ENCODE measurements around the gene ROBO1. TPM values are rescaled to one million over a fixed set of nuclear protein-coding genes. Genes with fewer than 3 reads are reported as not detected.

The ROBO1 gene
- total RNA-seq, 1 donor from 2014 or later, result 66.5 TPM

- H3K4me3 ChIP-seq, result no peak overlapping the region
- H3K27ac ChIP-seq, result no peak overlapping the region
- no peaks in the 10 kb centered on the region for H3K9me3 ChIP-seq
- no peaks in the 10 kb centered on the region for H3K36me3 ChIP-seq
- no peaks in the 10 kb centered on the region for H3K4me1 ChIP-seq
- DNase-seq (ENCODE audit: extremely low spot score in 2 of 2), result no peak
- TF ChIP-seq CTCF (IDR thresholded peaks at IDR 0.05) (no peak), POLR2AphosphoS5 (IDR thresholded peaks at IDR 0.05; ENCODE audit: insufficient read depth in 1 of 2, low read depth in 1 of 2) (no peak), POLR2A (IDR thresholded peaks at IDR 0.05) (no peak)
- H3K27me3 ChIP-seq, result no peaks in the 10 kb centered on the region
- intact Hi-C loops (cut with DNase I), result no loop called here
Observed at GRCh38 chr3:79230266-79230665, 537.5 kb downstream of the ROBO1 start.

GRCh38 chr3:79217096-79217495 lies 550.7 kb downstream of the ROBO1 start:
- no peak overlapping the region for H3K27ac ChIP-seq
- DNase-seq (ENCODE audit: extremely low spot score in 2 of 2), result no peak
- intact Hi-C loops (cut with DNase I), result no loop called here
- no peak overlapping the region for H3K4me3 ChIP-seq
- H3K9me3 ChIP-seq, result no peaks in the 10 kb centered on the region
- no peaks in the 10 kb centered on the region for H3K27me3 ChIP-seq
- no peak for TF ChIP-seq CTCF (IDR thresholded peaks at IDR 0.05)
- no peaks in the 10 kb centered on the region for H3K36me3 ChIP-seq
- H3K4me1 ChIP-seq, result no peaks in the 10 kb centered on the region

- Histone ChIP-seq H3K27ac (no peak overlapping the region), H3K4me1 (no peaks in the 10 kb centered on the region), H3K4me3 (no peak overlapping the region), H3K27me3 (no peaks in the 10 kb centered on the region), H3K9me3 (no peaks in the 10 kb centered on the region), H3K36me3 (no peaks in the 10 kb centered on the region)
- DNase-seq (ENCODE audit: extremely low spot score in 2 of 2), result no peak
- intact Hi-C loops (cut with DNase I), result no loop called here
- no peak for TF ChIP-seq CTCF (IDR thresholded peaks at IDR 0.05)
- no peak for TF ChIP-seq POLR2A (IDR thresholded peaks at IDR 0.05)
- TF ChIP-seq POLR2AphosphoS5 (IDR thresholded peaks at IDR 0.05; ENCODE audit: insufficient read depth in 1 of 2, low read depth in 1 of 2), result no peak
Observed at GRCh38 chr3:79215286-79215685, 552.5 kb downstream of the ROBO1 start.

GRCh38 chr3:79211586-79212359 lies 556.0 kb downstream of the ROBO1 start:
- no peaks in the 10 kb centered on the region for H3K4me1 ChIP-seq
- no peak overlapping the region for H3K27ac ChIP-seq
- intact Hi-C loops (cut with DNase I), result no loop called here
- no peaks in the 10 kb centered on the region for H3K36me3 ChIP-seq
- TF ChIP-seq CTCF (IDR thresholded peaks at IDR 0.05) (no peak), POLR2AphosphoS5 (IDR thresholded peaks at IDR 0.05; ENCODE audit: insufficient read depth in 1 of 2, low read depth in 1 of 2) (no peak), POLR2A (IDR thresholded peaks at IDR 0.05) (no peak)
- no peak overlapping the region for H3K4me3 ChIP-seq
- H3K27me3 ChIP-seq, result no peaks in the 10 kb centered on the region
- no peak for DNase-seq (ENCODE audit: extremely low spot score in 2 of 2)
- no peaks in the 10 kb centered on the region for H3K9me3 ChIP-seq

- H3K4me1 ChIP-seq, result no peaks in the 10 kb centered on the region
- intact Hi-C loops (cut with DNase I), result no loop called here
- DNase-seq (ENCODE audit: extremely low spot score in 2 of 2), result no peak
- no peaks in the 10 kb centered on the region for H3K9me3 ChIP-seq
- H3K27me3 ChIP-seq, result no peaks in the 10 kb centered on the region
- TF ChIP-seq CTCF (IDR thresholded peaks at IDR 0.05) (no peak), POLR2AphosphoS5 (IDR thresholded peaks at IDR 0.05; ENCODE audit: insufficient read depth in 1 of 2, low read depth in 1 of 2) (no peak), POLR2A (IDR thresholded peaks at IDR 0.05) (no peak)
- H3K27ac ChIP-seq, result no peak overlapping the region
- no peaks in the 10 kb centered on the region for H3K36me3 ChIP-seq
- no peak overlapping the region for H3K4me3 ChIP-seq
Observed at GRCh38 chr3:79204351-79204750, 563.4 kb downstream of the ROBO1 start.

Measured in vagina (tissue), 2 donors.